Measurements from ENCODE around the gene KIF13A. TPM values are rescaled to one million over a fixed set of nuclear protein-coding genes. Genes with fewer than 3 reads are reported as not detected.

The KIF13A gene
- total and polyA plus RNA-seq, 10 donors, result 3.7 to 32.0 (median 19.9) TPM

GRCh38 chr6:17905611-17906592 lies 81.5 kb downstream of the KIF13A start:
- H3K4me1 ChIP-seq, result peaks cover 0 to 55% (median 26%) of the 10 kb centered on the region in 6 donors
- TF ChIP-seq POLR2AphosphoS5 (IDR thresholded peaks at IDR 0.05) (no peak), POLR2A (IDR thresholded peaks at IDR 0.05) (no peak), CTCF (IDR thresholded peaks at IDR 0.05 in 8 of 11, conservative IDR thresholded peaks at IDR 0.05 in 3 of 11) (no peak)
- intact Hi-C loops (cut with DNase I; ENCODE audit: low total_unique reads), result no loop called here
- H3K9me3 ChIP-seq, result no peaks in the 10 kb centered on the region
- H3K36me3 ChIP-seq, result no peaks in the 10 kb centered on the region
- 85 to 93% (median 88%) methylated on average over 2 of the region's 2 CpGs for WGBS, 5 donors
- peak overlapping the region in 3 of 8 donors; percentile 80 to 87 (median 86) for H3K27ac ChIP-seq
- no peak for DNase-seq
- no peaks in the 10 kb centered on the region for H3K27me3 ChIP-seq (replicated peaks in 1 of 7)
- no peak overlapping the region for H3K4me3 ChIP-seq

- no peaks in the 10 kb centered on the region for H3K36me3 ChIP-seq
- 84 to 90% (median 88%) methylated on average over 6 of the region's 6 CpGs for WGBS, 5 donors
- no peak overlapping the region for H3K4me3 ChIP-seq
- TF ChIP-seq POLR2AphosphoS5 (IDR thresholded peaks at IDR 0.05) (no peak), CTCF (IDR thresholded peaks at IDR 0.05 in 8 of 11, conservative IDR thresholded peaks at IDR 0.05 in 3 of 11) (no peak)
- H3K27ac ChIP-seq, result peak overlapping the region in 2 of 8 donors; percentile 17 to 27
- H3K9me3 ChIP-seq, result no peaks in the 10 kb centered on the region
- H3K4me1 ChIP-seq, result peaks cover 0 to 47% (median 20%) of the 10 kb centered on the region in 6 donors
- no peaks in the 10 kb centered on the region for H3K27me3 ChIP-seq (replicated peaks in 1 of 7)
- no peak for DNase-seq
- intact Hi-C loops (cut with DNase I; ENCODE audit: low total_unique reads), result no loop called here
Observed at GRCh38 chr6:17904491-17905120, 82.8 kb downstream of the KIF13A start.

GRCh38 chr6:17902974-17903373 lies 84.5 kb downstream of the KIF13A start:
- TF ChIP-seq POLR2AphosphoS5 (IDR thresholded peaks at IDR 0.05), result no peak
- no peak for TF ChIP-seq CTCF (IDR thresholded peaks at IDR 0.05 in 8 of 11, conservative IDR thresholded peaks at IDR 0.05 in 3 of 11)
- no peak for TF ChIP-seq POLR2A (IDR thresholded peaks at IDR 0.05)
- WGBS, 5 donors, result 48 to 65% (median 57%) methylated on average over 1 of the region's 1 CpG
- Histone ChIP-seq H3K4me3 (no peak overlapping the region), H3K27ac (peak overlapping the region in 2 of 8 donors; percentile 4 to 8), H3K4me1 (peaks cover 0 to 35% (median 13%) of the 10 kb centered on the region in 6 donors), H3K36me3 (peaks cover 0 to 1% (median 0%) of the 10 kb centered on the region in 6 donors), H3K27me3 (replicated peaks in 1 of 7) (no peaks in the 10 kb centered on the region), H3K9me3 (no peaks in the 10 kb centered on the region)
- intact Hi-C loops (cut with DNase I; ENCODE audit: low total_unique reads), result no loop called here
- no peak for DNase-seq

GRCh38 chr6:17901493-17901892 lies 85.9 kb downstream of the KIF13A start:
- H3K27ac ChIP-seq, result no peak overlapping the region
- peaks cover 0 to 6% (median 1%) of the 10 kb centered on the region in 8 donors for H3K9me3 ChIP-seq
- no peak overlapping the region for H3K4me3 ChIP-seq

More at GRCh38 chr6:17901493-17901892, 85.9 kb downstream of the KIF13A start:
- Histone ChIP-seq H3K4me1 (peaks cover 0 to 24% (median 2%) of the 10 kb centered on the region in 6 donors), H3K27me3 (replicated peaks in 1 of 7) (no peaks in the 10 kb centered on the region), H3K36me3 (peaks cover 0 to 16% (median 0%) of the 10 kb centered on the region in 6 donors)
- TF ChIP-seq POLR2AphosphoS5 (IDR thresholded peaks at IDR 0.05) (no peak), CTCF (IDR thresholded peaks at IDR 0.05 in 8 of 11, conservative IDR thresholded peaks at IDR 0.05 in 3 of 11) (no peak), POLR2A (IDR thresholded peaks at IDR 0.05) (no peak)
- no peak for DNase-seq
- intact Hi-C loops (cut with DNase I; ENCODE audit: low total_unique reads), result no loop called here

Data from spleen (tissue), 11 donors.